Kidney (tissue), 14 donors: Measurements from ENCODE around the gene STK17B. TPM values are rescaled to one million over a fixed set of nuclear protein-coding genes. Genes with fewer than 3 reads are reported as not detected.

Experiments used
- DNase-seq, 5 donors: peaks; one replicate each; pipeline ENCODE4 v3.0.0-alpha.2; 2013 to 2020
- FAIRE-seq: peaks from 2 replicates; lab custom pipeline; 2012; peaks lifted over from hg19 to GRCh38; lab: Jason Lieb, UNC
- H3K27ac ChIP-seq, 2 donors: one replicate each; pipeline ENCODE4 v1.7.0; 2013; ENCODE audit warnings: low read depth in 2 of 2, low read length in 2 of 2, inconsistent platforms in 1 of 2
- H3K27me3 ChIP-seq: one replicate; pipeline ENCODE4 v1.7.1; 2013; ENCODE audit warnings: low read length, inconsistent platforms; ENCODE audit not compliant: control insufficient read depth, insufficient read depth
- H3K36me3 ChIP-seq, 3 donors: one replicate each; pipeline versions ENCODE4 v1.7.0 to v1.7.1; 2013; ENCODE audit warnings: low read length in 3 of 3, control low read depth in 1 of 3, inconsistent platforms in 1 of 3; ENCODE audit not compliant: insufficient read depth in 3 of 3, control insufficient read depth in 2 of 3
- H3K4me1 ChIP-seq, 3 donors: one replicate each; pipeline versions ENCODE4 v1.7.0 to v1.7.1; 2013; ENCODE audit warnings: low read length in 3 of 3, inconsistent platforms in 1 of 3, low read depth in 1 of 3; ENCODE audit not compliant: control insufficient read depth in 2 of 3, insufficient read depth in 2 of 3
- H3K4me3 ChIP-seq, 3 donors: one replicate each; pipeline versions ENCODE4 v1.7.0 to v1.8.1; 2013; ENCODE audit warnings: low read length in 3 of 3, control low read depth in 1 of 3, inconsistent platforms in 1 of 3
- H3K9ac ChIP-seq, 3 donors: one replicate each; pipeline versions ENCODE4 v1.7.0 to v1.7.1; 2013; ENCODE audit warnings: low read length in 3 of 3, control low read depth in 1 of 3, inconsistent platforms in 1 of 3
- H3K9me3 ChIP-seq, 3 donors: one replicate each; pipeline versions ENCODE4 v1.7.0 to v1.7.1; 2013; ENCODE audit warnings: low read length in 3 of 3, control low read depth in 1 of 3, inconsistent platforms in 1 of 3; ENCODE audit not compliant: control insufficient read depth in 2 of 3, insufficient read depth in 1 of 3
- intact Hi-C: fragments of 100-400 bp; cut with DNase I; formaldehyde crosslinking; loops from one replicate; pipeline ENCODE4 v1.11.1; 2022
- polyA plus RNA-seq: library from polyadenylated mRNA; stranded (reverse); fragments of 350-450 nt; fragmentation: Illumina TruSeq; extraction: RNeasy Lipid Tissue Mini Kit (QIAGEN cat#74804); gene quantifications from one replicate; pipeline ENCODE4 v1.2.3, GENCODE V29; 2014; ENCODE audit warnings: low read depth, low replicate concordance; ENCODE audit not compliant: insufficient read depth
- total RNA-seq: library from RNA; stranded (reverse); fragmentation: NEBNext Ultra II Directional; extraction: Animal tissue kit (Norgen Biotek cat#: 25700); gene quantifications from one replicate; pipeline ENCODE4 v1.2.1, GENCODE V29; 2021
- TF ChIP-seq, protein P1 (sequence below): IDR thresholded peaks from 3 replicates; pipeline ENCODE4 v1.5.1; 2012; ENCODE audit warnings: mild to moderate bottlenecking, moderate library complexity, borderline replicate concordance; ENCODE audit not compliant: insufficient read depth; ENCODE audit errors: extremely low read depth
- donor health status: control.
- donor health status: control.
- donor health status: control.
- donor health status: control.
- donor health status: control.
- donor health status: DM: yes; HTN: yes; CAD: no.
- donor health status: Normal renal cell carcinoma (clear cell type).

The STK17B gene
- total and polyA plus RNA-seq, 2 donors from 2014 or later: 3.4 to 41.0 TPM

DNA sequence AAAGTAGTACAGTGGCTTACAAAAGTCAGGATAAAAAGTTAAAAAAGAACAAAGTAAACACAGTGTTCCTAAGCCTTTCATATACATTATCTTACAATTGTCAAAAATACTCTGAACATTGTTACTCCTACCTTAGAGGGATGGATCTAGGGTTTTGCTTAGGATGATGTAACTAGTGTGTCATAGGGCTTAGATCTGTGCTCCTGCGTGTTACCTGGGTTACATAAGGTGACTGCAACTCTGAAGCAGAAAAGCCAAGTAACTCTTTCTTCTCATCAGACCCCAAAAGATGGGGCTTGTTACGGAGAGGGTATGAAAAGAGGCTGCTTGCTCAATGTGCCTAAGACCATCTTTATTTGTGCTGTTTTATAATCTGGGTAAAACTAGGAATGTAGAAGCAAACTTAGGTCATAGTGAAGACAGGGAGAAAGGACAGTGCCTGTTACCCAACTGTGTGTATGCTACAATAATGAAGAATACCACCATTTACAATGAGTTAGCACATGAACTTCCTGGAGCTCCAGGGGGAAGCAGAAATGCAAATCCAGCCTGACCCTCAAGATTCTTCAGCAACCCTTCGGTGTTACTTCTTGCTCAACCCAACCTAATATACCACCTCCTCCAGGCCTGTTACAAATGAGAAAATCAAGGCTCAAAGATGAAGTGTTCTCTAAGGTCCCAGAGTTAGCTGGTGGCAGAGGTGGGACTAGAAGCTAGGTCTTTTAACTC lies 42.0 kb upstream of the STK17B start:
- TF ChIP-seq, protein P1, sequence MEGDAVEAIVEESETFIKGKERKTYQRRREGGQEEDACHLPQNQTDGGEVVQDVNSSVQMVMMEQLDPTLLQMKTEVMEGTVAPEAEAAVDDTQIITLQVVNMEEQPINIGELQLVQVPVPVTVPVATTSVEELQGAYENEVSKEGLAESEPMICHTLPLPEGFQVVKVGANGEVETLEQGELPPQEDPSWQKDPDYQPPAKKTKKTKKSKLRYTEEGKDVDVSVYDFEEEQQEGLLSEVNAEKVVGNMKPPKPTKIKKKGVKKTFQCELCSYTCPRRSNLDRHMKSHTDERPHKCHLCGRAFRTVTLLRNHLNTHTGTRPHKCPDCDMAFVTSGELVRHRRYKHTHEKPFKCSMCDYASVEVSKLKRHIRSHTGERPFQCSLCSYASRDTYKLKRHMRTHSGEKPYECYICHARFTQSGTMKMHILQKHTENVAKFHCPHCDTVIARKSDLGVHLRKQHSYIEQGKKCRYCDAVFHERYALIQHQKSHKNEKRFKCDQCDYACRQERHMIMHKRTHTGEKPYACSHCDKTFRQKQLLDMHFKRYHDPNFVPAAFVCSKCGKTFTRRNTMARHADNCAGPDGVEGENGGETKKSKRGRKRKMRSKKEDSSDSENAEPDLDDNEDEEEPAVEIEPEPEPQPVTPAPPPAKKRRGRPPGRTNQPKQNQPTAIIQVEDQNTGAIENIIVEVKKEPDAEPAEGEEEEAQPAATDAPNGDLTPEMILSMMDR: no peak
- H3K36me3 ChIP-seq: no peaks in the 10 kb centered on the region
- no peak for FAIRE-seq
- intact Hi-C loops: no loop called here
- no peak overlapping the region for H3K9ac ChIP-seq
- H3K27ac ChIP-seq: no peak overlapping the region
- H3K27me3 ChIP-seq: no peaks in the 10 kb centered on the region
- H3K9me3 ChIP-seq: no peaks in the 10 kb centered on the region
- H3K4me3 ChIP-seq: no peak overlapping the region
- no peaks in the 10 kb centered on the region for H3K4me1 ChIP-seq
- DNase-seq: no peak

DNA sequence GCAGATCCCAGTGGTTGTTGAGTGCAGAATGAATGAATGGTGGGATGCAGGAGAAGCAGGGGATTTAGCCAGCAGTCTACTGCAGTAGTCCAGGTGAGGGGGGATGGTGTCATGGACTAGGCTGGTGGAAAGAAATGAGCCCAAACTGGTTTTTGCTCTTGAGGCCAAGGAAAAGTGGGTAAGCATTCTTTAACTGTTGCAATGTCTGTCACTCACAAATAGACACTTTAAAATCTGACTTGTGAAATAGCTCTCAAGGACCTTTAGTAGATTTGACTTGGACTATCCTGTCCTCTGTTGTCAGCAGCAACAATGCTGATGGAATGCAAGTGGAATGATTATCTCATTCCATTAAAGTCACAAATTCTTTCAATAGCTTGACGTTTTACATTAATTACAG lies 37.5 kb upstream of the STK17B start:
- Histone ChIP-seq H3K9me3 (no peaks in the 10 kb centered on the region), H3K27me3 (no peaks in the 10 kb centered on the region), H3K27ac (no peak overlapping the region), H3K9ac (no peak overlapping the region), H3K36me3 (no peaks in the 10 kb centered on the region), H3K4me1 (no peaks in the 10 kb centered on the region), H3K4me3 (no peak overlapping the region)
- TF ChIP-seq, protein P1: no peak
- DNase-seq (no peak), FAIRE-seq (no peak)
- intact Hi-C loops: no loop called here

GRCh38 chr2:196206804-196207203 lies 35.4 kb upstream of the STK17B start:
- Histone ChIP-seq H3K9ac (no peak overlapping the region), H3K4me3 (no peak overlapping the region), H3K9me3 (no peaks in the 10 kb centered on the region), H3K27me3 (no peaks in the 10 kb centered on the region), H3K36me3 (no peaks in the 10 kb centered on the region), H3K27ac (no peak overlapping the region), H3K4me1 (no peaks in the 10 kb centered on the region)
- intact Hi-C loops: no loop called here
- TF ChIP-seq, protein P1: no peak
- no peak for FAIRE-seq
- no peak for DNase-seq
